ENCODE measurements around the gene TMEM135. TPM values are rescaled to one million over a fixed set of nuclear protein-coding genes. Genes with fewer than 3 reads are reported as not detected.

The TMEM135 gene
- total RNA-seq, 3 donors from 2014 or later: 38.3 to 46.8 (median 43.2) TPM

GRCh38 chr11:87005569-87005921, 32.2 kb upstream of the TMEM135 start:
- Histone ChIP-seq H3K4me1 (no peaks in the 10 kb centered on the region), H3K9me3 (no peaks in the 10 kb centered on the region), H3K27ac (no peak overlapping the region), H3K4me3 (no peak overlapping the region), H3K36me3 (no peaks in the 10 kb centered on the region), H3K27me3 (no peaks in the 10 kb centered on the region)
- intact Hi-C loops (cut with DNase I; ENCODE audit: low total_unique reads): no loop called here
- no peak for DNase-seq (ENCODE audit: low spot score in 2 of 2)
- TF ChIP-seq POLR2A (IDR thresholded peaks at IDR 0.05) (no peak), POLR2AphosphoS5 (IDR thresholded peaks at IDR 0.05) (no peak), CTCF (IDR thresholded peaks at IDR 0.05) (no peak)

- H3K9me3 ChIP-seq: no peaks in the 10 kb centered on the region
- H3K27ac ChIP-seq: no peak overlapping the region
- TF ChIP-seq POLR2A (IDR thresholded peaks at IDR 0.05): no peak
- TF ChIP-seq POLR2AphosphoS5 (IDR thresholded peaks at IDR 0.05): no peak
- TF ChIP-seq CTCF (IDR thresholded peaks at IDR 0.05): no peak
- no peaks in the 10 kb centered on the region for H3K4me1 ChIP-seq
- intact Hi-C loops (cut with DNase I; ENCODE audit: low total_unique reads): no loop called here
- no peak for DNase-seq (ENCODE audit: low spot score in 2 of 2)
- no peak overlapping the region for H3K4me3 ChIP-seq
- H3K27me3 ChIP-seq: no peaks in the 10 kb centered on the region
- H3K36me3 ChIP-seq: no peaks in the 10 kb centered on the region
Measured at GRCh38 chr11:87006035-87006434, 31.7 kb upstream of the TMEM135 start.

DNA sequence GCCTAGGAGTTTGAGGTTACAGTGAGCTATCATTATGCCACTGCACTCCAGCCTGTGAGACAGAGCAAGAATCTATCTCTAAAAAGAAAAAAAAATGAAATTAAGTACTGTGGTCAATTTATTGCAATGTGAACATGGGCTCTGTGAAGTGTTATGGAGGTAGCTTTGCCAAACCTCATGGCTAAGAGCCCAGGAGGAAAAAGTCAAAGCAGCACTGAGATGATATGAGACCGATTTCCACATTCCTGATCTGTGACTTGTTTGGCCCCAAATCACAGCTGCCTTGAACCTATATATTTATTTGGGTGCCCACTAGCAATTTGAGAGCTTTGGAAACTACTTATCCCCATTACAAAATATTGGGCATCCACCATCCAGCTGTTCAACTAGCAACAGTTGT, 29.8 kb upstream of the TMEM135 start:
- Histone ChIP-seq H3K9me3 (no peaks in the 10 kb centered on the region), H3K27ac (no peak overlapping the region), H3K27me3 (no peaks in the 10 kb centered on the region), H3K36me3 (no peaks in the 10 kb centered on the region), H3K4me3 (no peak overlapping the region), H3K4me1 (no peaks in the 10 kb centered on the region)
- intact Hi-C loops (cut with DNase I; ENCODE audit: low total_unique reads): no loop called here
- DNase-seq (ENCODE audit: low spot score in 2 of 2): no peak
- TF ChIP-seq POLR2A (IDR thresholded peaks at IDR 0.05) (no peak), POLR2AphosphoS5 (IDR thresholded peaks at IDR 0.05) (no peak), CTCF (IDR thresholded peaks at IDR 0.05) (no peak)

DNA sequence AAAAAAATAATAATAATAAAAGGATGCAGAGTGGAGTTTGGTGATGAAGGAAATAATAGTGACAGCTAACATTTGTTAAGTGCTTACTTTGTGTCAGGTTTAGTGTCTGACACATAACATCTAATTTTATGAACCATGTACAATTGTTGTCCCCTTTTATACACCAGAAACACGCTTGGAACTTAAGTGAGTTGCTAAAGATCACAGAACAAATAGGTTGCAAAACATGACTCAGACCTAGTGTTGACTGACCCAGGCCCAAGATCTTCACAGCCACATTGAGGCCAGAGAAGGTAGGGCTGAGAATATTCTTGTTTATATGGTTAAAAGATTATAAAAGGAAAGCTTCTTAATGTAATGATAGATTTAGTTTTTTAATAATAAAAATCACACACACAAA, 25.6 kb upstream of the TMEM135 start:
- intact Hi-C loops (cut with DNase I; ENCODE audit: low total_unique reads): no loop called here
- Histone ChIP-seq H3K27ac (no peak overlapping the region), H3K4me1 (no peaks in the 10 kb centered on the region), H3K9me3 (no peaks in the 10 kb centered on the region), H3K36me3 (no peaks in the 10 kb centered on the region), H3K27me3 (no peaks in the 10 kb centered on the region), H3K4me3 (no peak overlapping the region)
- no peak for DNase-seq (ENCODE audit: low spot score in 2 of 2)
- TF ChIP-seq POLR2A (IDR thresholded peaks at IDR 0.05) (no peak), POLR2AphosphoS5 (IDR thresholded peaks at IDR 0.05) (no peak), CTCF (IDR thresholded peaks at IDR 0.05) (no peak)

DNA sequence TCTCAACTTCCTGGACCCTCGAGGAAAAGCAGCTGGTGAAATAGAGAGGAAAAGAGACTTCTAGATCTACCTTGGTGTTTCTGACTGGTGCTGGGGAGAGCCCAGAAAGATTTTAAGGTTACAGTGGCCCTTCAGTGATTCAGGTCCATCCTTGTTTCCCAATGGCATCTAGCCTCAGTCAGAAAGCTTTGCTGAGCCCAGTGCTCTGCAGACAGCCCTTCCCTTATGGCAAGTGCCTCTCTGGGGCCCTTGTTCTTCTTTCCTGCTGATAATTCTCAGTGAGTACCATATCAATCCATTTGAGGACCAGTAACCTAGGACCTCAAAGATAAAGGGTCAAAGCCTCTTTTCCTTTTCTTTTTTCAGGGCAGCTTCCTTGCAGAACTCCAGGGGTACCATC, 25.1 kb upstream of the TMEM135 start:
- intact Hi-C loops (cut with DNase I; ENCODE audit: low total_unique reads): no loop called here
- no peaks in the 10 kb centered on the region for H3K27me3 ChIP-seq
- H3K9me3 ChIP-seq: no peaks in the 10 kb centered on the region
- H3K4me3 ChIP-seq: no peak overlapping the region
- DNase-seq (ENCODE audit: low spot score in 2 of 2): no peak
- no peak overlapping the region for H3K27ac ChIP-seq
- no peaks in the 10 kb centered on the region for H3K4me1 ChIP-seq
- no peak for TF ChIP-seq POLR2AphosphoS5 (IDR thresholded peaks at IDR 0.05)
- no peak for TF ChIP-seq CTCF (IDR thresholded peaks at IDR 0.05)
- TF ChIP-seq POLR2A (IDR thresholded peaks at IDR 0.05): no peak
- H3K36me3 ChIP-seq: no peaks in the 10 kb centered on the region

Data from breast epithelium (tissue), 4 donors.